GM12872 (cell line): ENCODE data around the gene ABTB2.

ENCODE experiments used
- CTCF ChIP-seq: IDR thresholded peaks from 3 replicates; pipeline ENCODE4 v1.5.1; 2011; ENCODE audit warnings: low read depth, mild to moderate bottlenecking, low read length, moderate library complexity; ENCODE audit not compliant: insufficient read depth

ABTB2 gene

GRCh38 chr11:34105079-34105956, 252.5 kb downstream of the ABTB2 start, which contains the start of gene NAT10:
TSS of gene NAT10 (plus strand) at chr11:34105629. CDS start at chr11:34108226, 2,597 bp downstream.
- TF ChIP-seq CTCF: peak; percentile 43; the same call in 2 of the 3 replicates

GRCh38 chr11:34104680-34105078, 253.1 kb downstream of the ABTB2 start:
- TF ChIP-seq CTCF: no peak
